HCT116 (cell line): ENCODE results near the gene CD244. TPM values are rescaled to one million over a fixed set of nuclear protein-coding genes. Genes with fewer than 3 reads are reported as not detected.

Experiments used
- ATAC-seq: fragments of 200-7000 bp; cut with Tn5 transposase; 2 replicates; pipeline ENCODE4 v1.9.1; 2020; ENCODE audit warnings: mild to moderate bottlenecking, moderate library complexity
- BruUV-seq: library from RNA; stranded (reverse); fragments of 400-500 nt; replicated peaks from 2 replicates; lab custom pipeline; 2021; lab: Mats Ljungman, UMichigan
- CTCF ChIA-PET: fragments of 300-600 bp; sonication (Branson Sonifier 250); formaldehyde crosslinking; loops from one replicate; lab custom pipeline; 2021; ENCODE audit warnings: antibody characterized with exemption; lab: Charles Lee
- POLR2A ChIA-PET: fragments of 300-600, 350-600 bp; sonication (Branson Sonifier 250); formaldehyde crosslinking; loops from one replicate; lab custom pipeline; 2021; ENCODE audit warnings: antibody characterized with exemption; lab: Charles Lee
- RAD21 ChIA-PET, 2 experiments: fragments of 300-600 bp; sonication (Branson Sonifier 250); formaldehyde crosslinking; loops; one replicate each; lab custom pipeline; 2023; ENCODE audit warnings: low total read pairs in 2 of 2; ENCODE audit not compliant: uncharacterized antibody in 2 of 2, unreplicated experiment in 2 of 2, low non-redundant PET in 1 of 2; lab: Charles Lee
- DNase-seq: peaks from one replicate; pipeline ENCODE4 v3.0.0-alpha.2; 2010; ENCODE audit warnings: low read depth, low spot score
- H2AFZ ChIP-seq: fragments of 200-600 bp; shearing (Covaris generic), sonication (generic); 2 replicates; pipeline ENCODE4 v1.6.1; 2017; ENCODE audit warnings: low read depth, mixed run types, mixed read lengths, antibody characterized with exemption, low read length; ENCODE audit not compliant: poor library complexity, severe bottlenecking
- H3K27ac ChIP-seq: 2 replicates; pipeline ENCODE4 v1.5.1; 2012; ENCODE audit warnings: low read depth, low read length
- H3K27me3 ChIP-seq: fragments of 200-600 bp; sonication (generic); 2 replicates; pipeline ENCODE4 v1.6.1; 2016; ENCODE audit warnings: mixed run types, low read length, mixed read lengths; ENCODE audit not compliant: insufficient read depth
- H3K36me3 ChIP-seq, 2 experiments: fragments of 200-500 bp in 1 of 2; fragments of 200-600 bp in 1 of 2; sonication (Bioruptor generic) in 1 of 2; sonication (generic) in 1 of 2; 2 replicates each; pipeline versions ENCODE4 v1.5.1 to v1.6.1; 2014 to 2016; ENCODE audit warnings: low read length in 2 of 2, inconsistent platforms in 1 of 2, mixed read lengths in 1 of 2, mixed run types in 1 of 2; ENCODE audit not compliant: insufficient read depth in 2 of 2, control insufficient read depth in 1 of 2
- H3K4me1 ChIP-seq, 2 experiments: fragments of 200-600 bp in 1 of 2; sonication (generic) in 1 of 2; 2 replicates each; pipeline versions ENCODE4 v1.5.1 to v1.6.1; 2012 to 2017; ENCODE audit warnings: low read length in 2 of 2, inconsistent platforms in 1 of 2, mild to moderate bottlenecking in 1 of 2, mixed read lengths in 1 of 2, mixed run types in 1 of 2, moderate library complexity in 1 of 2; ENCODE audit not compliant: insufficient read depth in 2 of 2, control insufficient read depth in 1 of 2
- H3K4me2 ChIP-seq: fragments of 200-600 bp; sonication (generic); 2 replicates; pipeline ENCODE4 v1.6.1; 2017; ENCODE audit warnings: mixed run types, low read length, mixed read lengths
- H3K4me3 ChIP-seq, 2 experiments: fragments of 200-600 bp in 1 of 2; sonication (generic) in 1 of 2; replicated peaks in 1 of 2; 2 replicates each; pipeline ENCODE4 v1.5.1; 2011 to 2016; ENCODE audit warnings: low read length in 2 of 2, control low read depth in 1 of 2, low read depth in 1 of 2, mild to moderate bottlenecking in 1 of 2, mixed read lengths in 1 of 2, mixed run types in 1 of 2
- H3K79me2 ChIP-seq: fragments of 200-600 bp; sonication (generic); 2 replicates; pipeline ENCODE4 v1.6.1; 2017; ENCODE audit warnings: mild to moderate bottlenecking, mixed run types, low read length, moderate library complexity, mixed read lengths; ENCODE audit not compliant: insufficient read depth
- H3K9ac ChIP-seq: fragments of 200-600 bp; sonication (generic); 2 replicates; pipeline ENCODE4 v1.6.1; 2016; ENCODE audit warnings: low read length, mixed read lengths
- H3K9me2 ChIP-seq: fragments of 200-600 bp; sonication (generic), shearing (Covaris generic); 2 replicates; pipeline ENCODE4 v1.6.1; 2017; ENCODE audit warnings: mixed run types, mild to moderate bottlenecking, moderate library complexity; ENCODE audit not compliant: insufficient read depth
- H3K9me3 ChIP-seq, 2 experiments: fragments of 200-500 bp in 1 of 2; fragments of 200-600 bp in 1 of 2; sonication (Bioruptor generic) in 1 of 2; sonication (generic) in 1 of 2; 2 replicates each; pipeline ENCODE4 v1.6.1; 2014 to 2017; ENCODE audit warnings: low read length in 2 of 2, mixed read lengths in 2 of 2, inconsistent platforms in 1 of 2, low read depth in 1 of 2, mild to moderate bottlenecking in 1 of 2, mixed run types in 1 of 2, moderate library complexity in 1 of 2; ENCODE audit not compliant: control insufficient read depth in 1 of 2, insufficient read depth in 1 of 2
- H4K20me1 ChIP-seq: fragments of 200-600 bp; sonication (generic), shearing (Covaris generic); 2 replicates; pipeline ENCODE4 v1.6.1; 2017; ENCODE audit warnings: mixed run types, mild to moderate bottlenecking, moderate library complexity; ENCODE audit not compliant: insufficient read depth
- EZH2 ChIP-seq: fragments of 200-600 bp; sonication (generic); IDR thresholded peaks from 2 replicates; pipeline ENCODE4 v1.6.1; 2017; ENCODE audit warnings: antibody characterized with exemption, mixed run types
- JUND ChIP-seq: IDR thresholded peaks from 2 replicates; pipeline ENCODE4 v1.6.1; 2012
- POLR2AphosphoS5 ChIP-seq: IDR thresholded peaks from 2 replicates; pipeline ENCODE4 v1.6.1; 2011; ENCODE audit warnings: mild to moderate bottlenecking, low read depth, low read length, moderate library complexity
- RAD21 ChIP-seq: IDR thresholded peaks from 2 replicates; pipeline ENCODE4 v1.6.1; 2012; ENCODE audit warnings: low read depth, mild to moderate bottlenecking
- SRF ChIP-seq: IDR thresholded peaks from 2 replicates; pipeline ENCODE4 v1.6.1; 2012; ENCODE audit warnings: low read depth
- TCF7L2 ChIP-seq: IDR thresholded peaks from 2 replicates; pipeline ENCODE4 v1.7.0; 2011; ENCODE audit warnings: borderline replicate concordance, inconsistent platforms; ENCODE audit not compliant: insufficient read depth, insufficient read length; ENCODE audit errors: extremely low read depth
- YY1 ChIP-seq: IDR thresholded peaks from 2 replicates; pipeline ENCODE4 v1.6.1; 2011; ENCODE audit warnings: low read length, low read depth, moderate library complexity, mild to moderate bottlenecking; ENCODE audit not compliant: insufficient replicate concordance; ENCODE audit errors: extremely low read depth
- ZBTB33 ChIP-seq: IDR thresholded peaks from 2 replicates; pipeline ENCODE4 v1.6.1; 2011; ENCODE audit warnings: mild to moderate bottlenecking, low read length, moderate library complexity; ENCODE audit not compliant: insufficient replicate concordance; ENCODE audit errors: extremely low read depth
- intact Hi-C: fragments of 100-400 bp; cut with micrococcal nuclease; formaldehyde crosslinking; loops from 2 replicates; pipeline ENCODE4 v1.10.0; 2022
- total RNA-seq: library from RNA; stranded (reverse); gene quantifications from one replicate; pipeline ENCODE4 v1.2.1, GENCODE V29; 2021; ENCODE audit not compliant: unreplicated experiment

CD244 gene
- total RNA-seq, 1 experiment from 2014 or later = not detected

- RAD21 ChIA-PET = no interaction called here
- ATAC-seq = no peak
Measured at GRCh38 chr1:160839746-160840145, 22.9 kb downstream of the CD244 start.

More at GRCh38 chr1:160839746-160840145, 22.9 kb downstream of the CD244 start:
- H3K4me3 ChIP-seq = no peak overlapping the region
- no peaks in the 10 kb centered on the region for H3K79me2 ChIP-seq
- intact Hi-C loops = loop anchor here (5.0 kb wide), 1 partner anchor 298 kb away; no protein-coding TSS in a partner anchor
- no peaks in the 10 kb centered on the region for H3K9me2 ChIP-seq
- POLR2A ChIA-PET = no interaction called here
- no peak overlapping the region for H2AFZ ChIP-seq
- H3K27me3 ChIP-seq = no peaks in the 10 kb centered on the region; the same call in 1 of the 2 replicates
- H3K9me3 ChIP-seq = no peaks in the 10 kb centered on the region
- H3K9ac ChIP-seq = no peak overlapping the region
- 0 out of 4 replicates have a peak, but pooled peaks cover 0 to 3% of the 10 kb centered on the region in 2 experiments for H3K4me1 ChIP-seq
- CTCF ChIA-PET = interaction anchor here (3.1 kb wide), 1 partner anchor 114 kb away, joined by 9 read pairs; the partner anchor contains the start of gene ITLN2
- no TSS peak for BruUV-seq
- no peak overlapping the region for H3K27ac ChIP-seq
- H3K4me2 ChIP-seq = no peak overlapping the region
- H4K20me1 ChIP-seq = no peaks in the 10 kb centered on the region
- no peaks in the 10 kb centered on the region for H3K36me3 ChIP-seq
- TF ChIP-seq POLR2AphosphoS5 (no peak), JUND (no peak), RAD21 (no peak), TCF7L2 (no peak), EZH2 (no peak), ZBTB33 (no peak), YY1 (no peak), SRF (no peak)
- TF ChIP-seq, all 23 proteins: peak for 0
- DNase-seq = no peak
